ENCODE measurements around the gene ALCAM. TPM values are rescaled to one million over a fixed set of nuclear protein-coding genes. Genes with fewer than 3 reads are reported as not detected.

The ALCAM gene
- polyA plus RNA-seq, 1 donor from 2014 or later = 94.7 TPM

DNA sequence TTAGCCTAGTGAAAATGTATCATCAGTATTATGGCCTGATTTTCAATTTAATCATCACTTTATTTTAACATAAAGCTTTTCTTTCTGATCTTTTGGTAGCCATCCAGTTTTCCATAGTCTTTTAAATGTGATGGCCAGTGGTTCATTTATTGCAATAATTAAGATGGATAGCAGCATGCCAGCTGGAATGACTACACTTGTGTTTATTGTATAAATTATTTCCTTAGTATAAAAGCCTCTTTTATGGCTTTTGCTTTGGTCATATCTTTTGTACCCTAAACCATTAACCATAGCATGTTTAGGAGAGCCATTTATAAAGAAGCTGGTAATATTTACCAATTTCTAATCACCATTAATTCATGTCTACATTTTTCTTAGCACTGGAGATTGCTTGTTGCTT lies 31.7 kb downstream of the ALCAM start:
- Histone ChIP-seq H3K9me2 (ENCODE audit: insufficient read depth, low read length) (no peaks in the 10 kb centered on the region), H3K4me2 (ENCODE audit: low read length) (no peak overlapping the region), H2AFZ (ENCODE audit: low read depth, low read length) (no peak overlapping the region), H3K79me2 (replicated peaks; ENCODE audit: insufficient read depth, low read length) (no peaks in the 10 kb centered on the region), H3K4me3 (ENCODE audit: low read length) (no peak overlapping the region), H3K36me3 (ENCODE audit: insufficient read depth, low read length) (no peaks in the 10 kb centered on the region), H3K9ac (ENCODE audit: low read length) (no peak overlapping the region), H3K27ac (ENCODE audit: low read length) (no peak overlapping the region), H4K20me1 (ENCODE audit: insufficient read depth) (no peaks in the 10 kb centered on the region), H3K27me3 (ENCODE audit: insufficient read depth, low read depth, low read length) (no peaks in the 10 kb centered on the region), H3F3A (ENCODE audit: insufficient read depth, low read length, poor library complexity, severe bottlenecking) (no peaks in the 10 kb centered on the region), H3K9me3 (ENCODE audit: low read length) (no peaks in the 10 kb centered on the region)
- TF ChIP-seq MXI1 (conservative IDR thresholded peaks at IDR 0.05; ENCODE audit: poor library complexity, severe bottlenecking) (no peak), EZH2 (IDR thresholded peaks at IDR 0.05; ENCODE audit: borderline replicate concordance, insufficient read depth, low read length, poor library complexity, severe bottlenecking) (no peak), POLR2AphosphoS5 (IDR thresholded peaks at IDR 0.05) (no peak), TAF1 (IDR thresholded peaks at IDR 0.05; ENCODE audit: low read depth) (no peak)

DNA sequence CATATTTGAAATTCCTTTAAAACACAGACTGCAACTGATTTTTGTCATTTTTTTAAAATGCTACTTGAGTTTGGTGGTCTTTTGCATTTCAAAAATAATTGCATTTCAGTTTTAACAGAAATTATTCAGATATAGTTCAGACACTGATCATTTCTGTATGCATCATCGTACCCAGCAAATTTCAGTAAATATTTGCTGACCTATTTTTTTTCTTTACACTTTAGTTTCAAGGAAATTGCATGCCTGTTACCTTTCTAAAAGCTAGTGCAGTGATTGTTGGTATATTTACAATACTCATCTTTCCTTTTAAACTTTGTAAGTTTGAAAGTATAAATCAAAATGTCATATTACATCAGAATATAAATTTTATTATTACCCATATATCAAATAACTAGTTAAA lies 32.4 kb downstream of the ALCAM start:
- no peak overlapping the region for H3K4me2 ChIP-seq (ENCODE audit: low read length)
- no peaks in the 10 kb centered on the region for H3K27me3 ChIP-seq (ENCODE audit: insufficient read depth, low read depth, low read length)
- TF ChIP-seq SMC3 (conservative IDR thresholded peaks at IDR 0.05; ENCODE audit: poor library complexity) (no peak), MXI1 (conservative IDR thresholded peaks at IDR 0.05; ENCODE audit: poor library complexity, severe bottlenecking) (no peak)
- H3K9ac ChIP-seq (ENCODE audit: low read length) = no peak overlapping the region
- no peaks in the 10 kb centered on the region for H3K9me3 ChIP-seq (ENCODE audit: low read length)
- no peaks in the 10 kb centered on the region for H3K79me2 ChIP-seq (replicated peaks; ENCODE audit: insufficient read depth, low read length)
- H3K9me2 ChIP-seq (ENCODE audit: insufficient read depth, low read length) = no peaks in the 10 kb centered on the region
- no peaks in the 10 kb centered on the region for H3K36me3 ChIP-seq (ENCODE audit: insufficient read depth, low read length)
- H3K27ac ChIP-seq (ENCODE audit: low read length) = no peak overlapping the region
- no peak overlapping the region for H3K4me3 ChIP-seq (ENCODE audit: low read length)
- no peaks in the 10 kb centered on the region for H3F3A ChIP-seq (ENCODE audit: insufficient read depth, low read length, poor library complexity, severe bottlenecking)
- no peaks in the 10 kb centered on the region for H4K20me1 ChIP-seq (ENCODE audit: insufficient read depth)
- H2AFZ ChIP-seq (ENCODE audit: low read depth, low read length) = no peak overlapping the region

DNA sequence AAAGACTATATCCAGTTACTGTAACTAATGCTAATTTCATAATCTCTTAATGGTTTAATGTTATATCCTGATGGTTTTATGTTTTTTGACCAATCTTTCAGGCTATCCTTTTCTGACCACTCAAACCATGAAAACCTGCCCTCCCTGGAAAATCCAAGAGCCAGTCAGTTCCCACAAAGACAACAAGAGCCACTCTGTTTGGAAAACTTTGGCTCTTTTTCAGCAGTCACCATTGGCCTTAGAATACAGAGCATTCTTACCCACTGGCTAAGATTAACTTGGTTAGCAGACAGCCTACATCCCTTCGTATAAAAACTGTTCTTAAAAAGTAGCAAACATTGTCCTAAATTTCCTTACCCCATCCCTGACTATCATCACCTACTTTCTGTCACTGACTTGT lies 32.9 kb downstream of the ALCAM start:
- no peaks in the 10 kb centered on the region for H3K27me3 ChIP-seq (ENCODE audit: insufficient read depth, low read depth, low read length)
- no peak overlapping the region for H3K9ac ChIP-seq (ENCODE audit: low read length)
- H3K9me3 ChIP-seq (ENCODE audit: low read length) = no peaks in the 10 kb centered on the region
- no peaks in the 10 kb centered on the region for H3F3A ChIP-seq (ENCODE audit: insufficient read depth, low read length, poor library complexity, severe bottlenecking)
- H3K9me2 ChIP-seq (ENCODE audit: insufficient read depth, low read length) = no peaks in the 10 kb centered on the region
- no peak overlapping the region for H3K4me2 ChIP-seq (ENCODE audit: low read length)
- H3K27ac ChIP-seq (ENCODE audit: low read length) = no peak overlapping the region
- no peaks in the 10 kb centered on the region for H3K36me3 ChIP-seq (ENCODE audit: insufficient read depth, low read length)
- H4K20me1 ChIP-seq (ENCODE audit: insufficient read depth) = no peaks in the 10 kb centered on the region
- H3K79me2 ChIP-seq (replicated peaks; ENCODE audit: insufficient read depth, low read length) = no peaks in the 10 kb centered on the region
- no peak for TF ChIP-seq RAD21 (conservative IDR thresholded peaks at IDR 0.05)
- TF ChIP-seq POLR2AphosphoS5 (IDR thresholded peaks at IDR 0.05) = no peak
- TF ChIP-seq MXI1 (conservative IDR thresholded peaks at IDR 0.05; ENCODE audit: poor library complexity, severe bottlenecking) = no peak
- TF ChIP-seq SMC3 (conservative IDR thresholded peaks at IDR 0.05; ENCODE audit: poor library complexity) = no peak
- TF ChIP-seq, protein P1, sequence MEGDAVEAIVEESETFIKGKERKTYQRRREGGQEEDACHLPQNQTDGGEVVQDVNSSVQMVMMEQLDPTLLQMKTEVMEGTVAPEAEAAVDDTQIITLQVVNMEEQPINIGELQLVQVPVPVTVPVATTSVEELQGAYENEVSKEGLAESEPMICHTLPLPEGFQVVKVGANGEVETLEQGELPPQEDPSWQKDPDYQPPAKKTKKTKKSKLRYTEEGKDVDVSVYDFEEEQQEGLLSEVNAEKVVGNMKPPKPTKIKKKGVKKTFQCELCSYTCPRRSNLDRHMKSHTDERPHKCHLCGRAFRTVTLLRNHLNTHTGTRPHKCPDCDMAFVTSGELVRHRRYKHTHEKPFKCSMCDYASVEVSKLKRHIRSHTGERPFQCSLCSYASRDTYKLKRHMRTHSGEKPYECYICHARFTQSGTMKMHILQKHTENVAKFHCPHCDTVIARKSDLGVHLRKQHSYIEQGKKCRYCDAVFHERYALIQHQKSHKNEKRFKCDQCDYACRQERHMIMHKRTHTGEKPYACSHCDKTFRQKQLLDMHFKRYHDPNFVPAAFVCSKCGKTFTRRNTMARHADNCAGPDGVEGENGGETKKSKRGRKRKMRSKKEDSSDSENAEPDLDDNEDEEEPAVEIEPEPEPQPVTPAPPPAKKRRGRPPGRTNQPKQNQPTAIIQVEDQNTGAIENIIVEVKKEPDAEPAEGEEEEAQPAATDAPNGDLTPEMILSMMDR (IDR thresholded peaks at IDR 0.05; ENCODE audit: poor library complexity, severe bottlenecking) = no peak
- no peak for TF ChIP-seq EP300 (conservative IDR thresholded peaks at IDR 0.05; ENCODE audit: poor library complexity, severe bottlenecking)
- TF ChIP-seq, protein P2, sequence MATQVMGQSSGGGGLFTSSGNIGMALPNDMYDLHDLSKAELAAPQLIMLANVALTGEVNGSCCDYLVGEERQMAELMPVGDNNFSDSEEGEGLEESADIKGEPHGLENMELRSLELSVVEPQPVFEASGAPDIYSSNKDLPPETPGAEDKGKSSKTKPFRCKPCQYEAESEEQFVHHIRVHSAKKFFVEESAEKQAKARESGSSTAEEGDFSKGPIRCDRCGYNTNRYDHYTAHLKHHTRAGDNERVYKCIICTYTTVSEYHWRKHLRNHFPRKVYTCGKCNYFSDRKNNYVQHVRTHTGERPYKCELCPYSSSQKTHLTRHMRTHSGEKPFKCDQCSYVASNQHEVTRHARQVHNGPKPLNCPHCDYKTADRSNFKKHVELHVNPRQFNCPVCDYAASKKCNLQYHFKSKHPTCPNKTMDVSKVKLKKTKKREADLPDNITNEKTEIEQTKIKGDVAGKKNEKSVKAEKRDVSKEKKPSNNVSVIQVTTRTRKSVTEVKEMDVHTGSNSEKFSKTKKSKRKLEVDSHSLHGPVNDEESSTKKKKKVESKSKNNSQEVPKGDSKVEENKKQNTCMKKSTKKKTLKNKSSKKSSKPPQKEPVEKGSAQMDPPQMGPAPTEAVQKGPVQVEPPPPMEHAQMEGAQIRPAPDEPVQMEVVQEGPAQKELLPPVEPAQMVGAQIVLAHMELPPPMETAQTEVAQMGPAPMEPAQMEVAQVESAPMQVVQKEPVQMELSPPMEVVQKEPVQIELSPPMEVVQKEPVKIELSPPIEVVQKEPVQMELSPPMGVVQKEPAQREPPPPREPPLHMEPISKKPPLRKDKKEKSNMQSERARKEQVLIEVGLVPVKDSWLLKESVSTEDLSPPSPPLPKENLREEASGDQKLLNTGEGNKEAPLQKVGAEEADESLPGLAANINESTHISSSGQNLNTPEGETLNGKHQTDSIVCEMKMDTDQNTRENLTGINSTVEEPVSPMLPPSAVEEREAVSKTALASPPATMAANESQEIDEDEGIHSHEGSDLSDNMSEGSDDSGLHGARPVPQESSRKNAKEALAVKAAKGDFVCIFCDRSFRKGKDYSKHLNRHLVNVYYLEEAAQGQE (IDR thresholded peaks at IDR 0.05; ENCODE audit: borderline replicate concordance) = no peak
- TF ChIP-seq TAF1 (IDR thresholded peaks at IDR 0.05; ENCODE audit: low read depth) = no peak
- TF ChIP-seq EZH2 (IDR thresholded peaks at IDR 0.05; ENCODE audit: borderline replicate concordance, insufficient read depth, low read length, poor library complexity, severe bottlenecking) = no peak
- no peak overlapping the region for H3K4me3 ChIP-seq (ENCODE audit: low read length)
- H2AFZ ChIP-seq (ENCODE audit: low read depth, low read length) = no peak overlapping the region

Measured in neural cell (in vitro differentiated cells).